Measurements from ENCODE around the gene GGTLC3.
"Not testable (repeated sequence)": the region's sequence is repeated elsewhere in the genome, so short reads cannot be mapped to it uniquely, and the experiment has no call there.

DNA sequence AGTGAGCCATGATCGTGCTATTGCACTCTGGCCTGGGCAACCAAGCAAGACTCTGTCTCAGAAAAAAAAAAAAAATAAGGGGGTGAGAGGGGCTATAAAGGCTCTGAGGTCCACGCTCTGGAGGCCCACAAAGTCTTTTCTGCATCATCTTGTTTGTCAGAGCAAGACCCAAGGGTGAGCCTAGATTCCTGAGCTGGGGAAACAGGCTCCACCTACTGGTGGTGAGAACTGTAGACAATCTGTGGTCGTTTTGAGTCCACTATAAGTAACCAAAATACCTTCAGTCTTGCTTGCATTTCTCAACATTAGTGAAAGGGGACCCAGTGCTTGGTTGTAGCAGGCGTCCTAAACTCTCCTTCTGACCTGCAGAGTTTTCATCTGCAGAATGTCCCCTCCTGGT is 5.4 kb upstream of the GGTLC3 start:
- TF ChIP-seq, protein P1, sequence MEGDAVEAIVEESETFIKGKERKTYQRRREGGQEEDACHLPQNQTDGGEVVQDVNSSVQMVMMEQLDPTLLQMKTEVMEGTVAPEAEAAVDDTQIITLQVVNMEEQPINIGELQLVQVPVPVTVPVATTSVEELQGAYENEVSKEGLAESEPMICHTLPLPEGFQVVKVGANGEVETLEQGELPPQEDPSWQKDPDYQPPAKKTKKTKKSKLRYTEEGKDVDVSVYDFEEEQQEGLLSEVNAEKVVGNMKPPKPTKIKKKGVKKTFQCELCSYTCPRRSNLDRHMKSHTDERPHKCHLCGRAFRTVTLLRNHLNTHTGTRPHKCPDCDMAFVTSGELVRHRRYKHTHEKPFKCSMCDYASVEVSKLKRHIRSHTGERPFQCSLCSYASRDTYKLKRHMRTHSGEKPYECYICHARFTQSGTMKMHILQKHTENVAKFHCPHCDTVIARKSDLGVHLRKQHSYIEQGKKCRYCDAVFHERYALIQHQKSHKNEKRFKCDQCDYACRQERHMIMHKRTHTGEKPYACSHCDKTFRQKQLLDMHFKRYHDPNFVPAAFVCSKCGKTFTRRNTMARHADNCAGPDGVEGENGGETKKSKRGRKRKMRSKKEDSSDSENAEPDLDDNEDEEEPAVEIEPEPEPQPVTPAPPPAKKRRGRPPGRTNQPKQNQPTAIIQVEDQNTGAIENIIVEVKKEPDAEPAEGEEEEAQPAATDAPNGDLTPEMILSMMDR (IDR thresholded peaks at IDR 0.05; ENCODE audit: insufficient read depth, low read length, poor library complexity, severe bottlenecking), result not testable (repeated sequence)
- not testable (repeated sequence) for TF ChIP-seq EZH2phosphoT487 (conservative IDR thresholded peaks at IDR 0.05; ENCODE audit: low read length)
